Measurements from ENCODE around the gene MCFD2. TPM values are rescaled to one million over a fixed set of nuclear protein-coding genes. Genes with fewer than 3 reads are reported as not detected.
A peak's percentile ranks its signal among the peaks of the same experiment; 100 is the strongest.

Gene MCFD2
- total RNA-seq, 4 donors from 2014 or later, result 49.2 to 111 (median 56.0) TPM

DNA sequence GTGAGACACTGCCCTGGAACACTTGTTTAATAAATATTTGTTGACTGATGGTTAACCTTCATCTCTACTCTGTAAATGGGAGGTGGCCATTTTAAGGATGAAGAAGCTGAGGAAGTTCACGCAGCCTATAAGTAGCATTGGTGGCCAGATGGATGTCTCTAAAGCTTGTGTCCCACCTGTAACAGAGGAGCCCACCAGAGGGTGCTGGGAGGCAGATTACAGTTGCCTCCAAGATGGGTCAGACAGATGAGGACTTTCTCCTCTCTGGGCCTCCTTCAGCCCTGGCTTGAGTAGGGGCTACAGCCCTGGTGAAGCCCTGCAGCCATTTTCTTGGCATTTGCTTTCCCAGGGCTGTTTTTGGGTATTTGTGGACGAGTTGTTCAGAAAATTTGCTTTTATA, 45.0 kb upstream of the MCFD2 start:
- H3K27ac ChIP-seq, result no peak overlapping the region
- H3K36me3 ChIP-seq, result peaks cover 0 to 66% (median 22%) of the 10 kb centered on the region in 3 donors
- no peaks in the 10 kb centered on the region for H3K9me3 ChIP-seq
- peaks cover 0 to 29% (median 2%) of the 10 kb centered on the region in 4 donors for H3K4me1 ChIP-seq
- no peak overlapping the region for H3K4me3 ChIP-seq
- 90 to 91% methylated on average over 2 of the region's 2 CpGs for WGBS, 2 donors
- TF ChIP-seq, protein P1, sequence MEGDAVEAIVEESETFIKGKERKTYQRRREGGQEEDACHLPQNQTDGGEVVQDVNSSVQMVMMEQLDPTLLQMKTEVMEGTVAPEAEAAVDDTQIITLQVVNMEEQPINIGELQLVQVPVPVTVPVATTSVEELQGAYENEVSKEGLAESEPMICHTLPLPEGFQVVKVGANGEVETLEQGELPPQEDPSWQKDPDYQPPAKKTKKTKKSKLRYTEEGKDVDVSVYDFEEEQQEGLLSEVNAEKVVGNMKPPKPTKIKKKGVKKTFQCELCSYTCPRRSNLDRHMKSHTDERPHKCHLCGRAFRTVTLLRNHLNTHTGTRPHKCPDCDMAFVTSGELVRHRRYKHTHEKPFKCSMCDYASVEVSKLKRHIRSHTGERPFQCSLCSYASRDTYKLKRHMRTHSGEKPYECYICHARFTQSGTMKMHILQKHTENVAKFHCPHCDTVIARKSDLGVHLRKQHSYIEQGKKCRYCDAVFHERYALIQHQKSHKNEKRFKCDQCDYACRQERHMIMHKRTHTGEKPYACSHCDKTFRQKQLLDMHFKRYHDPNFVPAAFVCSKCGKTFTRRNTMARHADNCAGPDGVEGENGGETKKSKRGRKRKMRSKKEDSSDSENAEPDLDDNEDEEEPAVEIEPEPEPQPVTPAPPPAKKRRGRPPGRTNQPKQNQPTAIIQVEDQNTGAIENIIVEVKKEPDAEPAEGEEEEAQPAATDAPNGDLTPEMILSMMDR (IDR thresholded peaks at IDR 0.05), result no peak
- TF ChIP-seq EP300 (IDR thresholded peaks at IDR 0.05), result no peak
- no peak for TF ChIP-seq POLR2A (IDR thresholded peaks at IDR 0.05)
- no peaks in the 10 kb centered on the region for H3K27me3 ChIP-seq
- DNase-seq (ENCODE audit: low spot score in 2 of 2), result no peak

- TF ChIP-seq EP300 (IDR thresholded peaks at IDR 0.05), result no peak
- TF ChIP-seq, protein P1 (IDR thresholded peaks at IDR 0.05), result no peak
- TF ChIP-seq POLR2A (IDR thresholded peaks at IDR 0.05), result no peak
- Histone ChIP-seq H3K9me3 (no peaks in the 10 kb centered on the region), H3K4me3 (no peak overlapping the region), H3K36me3 (peaks cover 0 to 74% (median 22%) of the 10 kb centered on the region in 3 donors), H3K27ac (no peak overlapping the region), H3K4me1 (peaks cover 0 to 23% (median 11%) of the 10 kb centered on the region in 4 donors), H3K27me3 (no peaks in the 10 kb centered on the region)
- no peak for DNase-seq (ENCODE audit: low spot score in 2 of 2)
- 89 to 91% methylated on average over 14 to 17 of the region's 17 CpGs for WGBS, 2 donors
Observed at GRCh38 chr2:46958431-46959017, 42.9 kb upstream of the MCFD2 start.

DNA sequence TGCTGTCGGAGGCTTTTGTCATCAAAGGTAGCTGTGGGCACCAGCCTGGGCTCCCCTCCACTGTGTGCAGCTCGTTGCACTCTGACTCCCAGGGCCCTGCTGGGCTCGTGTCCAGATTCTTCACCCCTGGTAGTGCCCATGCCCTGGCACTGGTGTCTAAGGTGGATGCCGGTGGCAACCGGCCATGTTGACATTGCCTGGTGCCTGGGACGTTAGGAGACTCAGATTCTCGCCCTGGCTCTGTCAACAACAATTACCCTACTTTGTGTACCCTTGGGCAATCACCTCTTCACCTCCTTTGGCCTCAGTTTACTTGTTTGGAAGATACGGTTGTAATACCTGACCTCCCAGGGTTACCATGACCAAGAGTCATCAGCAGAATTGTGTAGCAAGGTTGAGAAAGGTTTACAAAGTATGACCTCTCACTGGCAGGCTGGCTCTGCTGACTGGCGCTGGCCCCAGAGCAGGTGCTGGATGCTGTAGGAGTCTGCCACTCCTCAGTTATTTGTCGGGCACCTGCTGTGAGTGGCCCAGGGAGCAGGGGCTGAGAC, 41.5 kb upstream of the MCFD2 start:
- H3K9me3 ChIP-seq, result no peaks in the 10 kb centered on the region
- DNase-seq (ENCODE audit: low spot score in 2 of 2), result no peak
- H3K4me3 ChIP-seq, result no peak overlapping the region
- no peaks in the 10 kb centered on the region for H3K27me3 ChIP-seq
- WGBS, 2 donors, result 78 to 81% methylated on average over 10 of the region's 10 CpGs
- no peak overlapping the region for H3K27ac ChIP-seq
- peaks cover 0 to 83% (median 22%) of the 10 kb centered on the region in 3 donors for H3K36me3 ChIP-seq
- peaks cover 0 to 16% (median 11%) of the 10 kb centered on the region in 4 donors for H3K4me1 ChIP-seq
- TF ChIP-seq, protein P1 (IDR thresholded peaks at IDR 0.05), result no peak
- no peak for TF ChIP-seq POLR2A (IDR thresholded peaks at IDR 0.05)
- TF ChIP-seq EP300 (IDR thresholded peaks at IDR 0.05), result no peak

- Histone ChIP-seq H3K9me3 (no peaks in the 10 kb centered on the region), H3K27ac (peak overlapping the region in 3 of 4 donors; percentile 53 to 77 (median 72)), H3K36me3 (peaks cover 0 to 87% (median 35%) of the 10 kb centered on the region in 3 donors), H3K27me3 (no peaks in the 10 kb centered on the region), H3K4me3 (no peak overlapping the region), H3K4me1 (peaks cover 0 to 22% (median 14%) of the 10 kb centered on the region in 4 donors)
- 70 to 84% methylated on average over 4 of the region's 4 CpGs for WGBS, 2 donors
- no peak for TF ChIP-seq EP300 (IDR thresholded peaks at IDR 0.05)
- no peak for TF ChIP-seq POLR2A (IDR thresholded peaks at IDR 0.05)
- TF ChIP-seq, protein P1 (IDR thresholded peaks at IDR 0.05), result no peak
- DNase-seq (ENCODE audit: low spot score in 2 of 2), result no peak
Observed at GRCh38 chr2:46955764-46956163, 40.2 kb upstream of the MCFD2 start.

DNA sequence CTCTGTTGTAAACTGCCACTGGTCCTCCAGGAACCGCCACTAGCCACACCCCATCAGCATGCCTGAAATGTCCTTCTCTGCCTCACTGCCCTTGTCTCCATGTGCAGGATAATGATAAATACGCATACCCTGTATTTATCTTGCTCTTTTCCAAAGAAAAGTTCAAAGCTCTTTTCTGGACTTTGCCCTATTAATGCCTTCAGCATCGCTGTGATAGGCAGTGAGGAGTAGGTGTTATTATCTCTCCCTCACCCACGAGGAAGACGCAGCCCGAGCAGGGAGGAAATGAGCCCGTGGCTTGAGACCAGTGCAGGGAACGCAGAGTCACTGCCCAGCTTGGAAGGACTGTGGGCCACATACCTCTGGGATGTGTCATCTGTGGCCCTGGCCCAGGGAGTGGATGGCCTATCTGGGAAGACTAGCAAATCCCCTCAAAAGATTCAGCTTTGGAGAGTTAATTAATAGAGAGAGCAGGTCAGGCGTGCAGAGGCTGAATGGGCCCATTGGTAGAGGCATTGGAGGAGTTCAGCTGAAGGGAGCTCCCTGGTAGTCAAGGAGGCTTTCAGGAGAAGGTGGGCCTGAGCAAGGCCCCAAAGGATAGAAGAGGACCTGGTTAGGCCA, 39.5 kb upstream of the MCFD2 start:
- TF ChIP-seq, protein P1 (IDR thresholded peaks at IDR 0.05), result no peak
- TF ChIP-seq POLR2A (IDR thresholded peaks at IDR 0.05) (no peak), EP300 (IDR thresholded peaks at IDR 0.05) (peak in 1 of 2 donors; percentile 23)
- H3K27me3 ChIP-seq, result no peaks in the 10 kb centered on the region
- peak; percentile 42 to 52 for DNase-seq (ENCODE audit: low spot score in 2 of 2)
- 33 to 35% methylated on average over 9 of the region's 9 CpGs for WGBS, 2 donors
- H3K4me3 ChIP-seq, result no peak overlapping the region
- H3K4me1 ChIP-seq, result peaks cover 0 to 29% (median 18%) of the 10 kb centered on the region in 4 donors
- peaks cover 0 to 85% (median 35%) of the 10 kb centered on the region in 3 donors for H3K36me3 ChIP-seq
- H3K27ac ChIP-seq, result peak overlapping the region in 3 of 4 donors; percentile 53 to 77 (median 72)
- no peaks in the 10 kb centered on the region for H3K9me3 ChIP-seq
